GM23338 (cell line): ENCODE data around the gene CNNM2. TPM values are rescaled to one million over a fixed set of nuclear protein-coding genes. Genes with fewer than 3 reads are reported as not detected.

Experiments
- CREB1 ChIP-seq: fragments of 250-450 bp; sonication (Bioruptor Pico); IDR thresholded peaks from 2 replicates; pipeline ENCODE4 v1.5.0; 2020; ENCODE audit warnings: low read depth, mild to moderate bottlenecking, moderate library complexity
- ETS1 ChIP-seq: IDR thresholded peaks from 2 replicates; pipeline ENCODE4 v1.6.1; 2016; ENCODE audit warnings: antibody characterized with exemption
- EZH2 ChIP-seq: fragments of 200-600 bp; sonication (generic); IDR thresholded peaks from one replicate; pipeline ENCODE4 v1.8.0; 2017; ENCODE audit warnings: antibody characterized with exemption, mild to moderate bottlenecking, low read depth; ENCODE audit not compliant: unreplicated experiment
- JUNB ChIP-seq: IDR thresholded peaks from one replicate; pipeline ENCODE4 v1.6.1; 2016; ENCODE audit warnings: antibody characterized with exemption; ENCODE audit not compliant: unreplicated experiment
- POLR2AphosphoS5 ChIP-seq: IDR thresholded peaks from 2 replicates; pipeline ENCODE4 v1.6.1; 2016; ENCODE audit warnings: antibody characterized with exemption, low read depth
- STAT1 ChIP-seq: IDR thresholded peaks from one replicate; pipeline ENCODE4 v1.6.1; 2016; ENCODE audit warnings: antibody characterized with exemption; ENCODE audit not compliant: unreplicated experiment
- ZNF114 ChIP-seq: fragments of 250-450 bp; sonication (Bioruptor Pico); IDR thresholded peaks from 2 replicates; pipeline ENCODE4 v1.5.0; 2020; ENCODE audit warnings: mild to moderate bottlenecking, moderate library complexity
- ZNF331 ChIP-seq: fragments of 250-450 bp; sonication (Bioruptor Pico); IDR thresholded peaks from 2 replicates; pipeline ENCODE4 v1.5.0; 2020; ENCODE audit warnings: low read depth, mild to moderate bottlenecking, moderate library complexity
- ZNF462 ChIP-seq: fragments of 250-450 bp; sonication (Bioruptor Pico); IDR thresholded peaks from 2 replicates; pipeline ENCODE4 v1.5.0; 2020; ENCODE audit warnings: mild to moderate bottlenecking, moderate library complexity
- polyA plus RNA-seq: library from polyadenylated mRNA; unstranded; fragments of >200 nt; fragmentation: Nextera tagmentation; extraction: Ambion mirVana; gene quantifications from 2 replicates; pipeline ENCODE4 v1.2.1, GENCODE V29; 2016
- total RNA-seq: library from RNA; depleted of rRNA; stranded (reverse); fragments of >200 nt; shearing (Covaris generic); gene quantifications from 2 replicates; pipeline ENCODE4 v1.2.3, GENCODE V29; 2014
- TF ChIP-seq, protein P1 (sequence below): IDR thresholded peaks from one replicate; pipeline ENCODE4 v1.6.1; 2018; ENCODE audit warnings: antibody characterized with exemption; ENCODE audit not compliant: unreplicated experiment

The CNNM2 gene
- total and polyA plus RNA-seq, 2 experiments from 2014 or later, result 4.5 to 31.3 TPM

DNA sequence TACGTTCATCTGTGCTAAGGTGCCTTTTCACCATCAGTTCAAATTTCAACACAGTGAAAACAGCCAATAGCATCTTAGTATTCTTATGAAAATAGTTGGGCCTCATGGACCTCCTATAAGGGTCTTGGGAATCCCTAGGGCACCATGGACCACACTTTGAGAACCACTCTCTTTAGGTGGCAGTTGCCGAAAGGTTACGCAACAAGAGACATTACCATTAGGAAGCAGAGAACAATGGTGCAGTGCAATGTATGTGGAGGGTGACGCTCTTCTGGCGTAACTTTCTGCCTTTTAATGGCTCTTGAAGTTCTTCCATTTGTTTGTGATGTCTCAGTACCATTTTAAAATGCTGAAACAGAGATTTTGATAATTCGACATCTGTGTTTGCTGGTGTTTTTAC is 131.1 kb downstream of the CNNM2 start (continued):
- TF ChIP-seq ZNF462 (CRISPR knock-in tag) (no peak), ETS1 (no peak), ZNF331 (no peak), ZNF114 (CRISPR knock-in tag) (no peak), CREB1 (no peak), STAT1 (no peak), JUNB (no peak), POLR2AphosphoS5 (no peak), EZH2 (no peak)
- TF ChIP-seq, protein P1, sequence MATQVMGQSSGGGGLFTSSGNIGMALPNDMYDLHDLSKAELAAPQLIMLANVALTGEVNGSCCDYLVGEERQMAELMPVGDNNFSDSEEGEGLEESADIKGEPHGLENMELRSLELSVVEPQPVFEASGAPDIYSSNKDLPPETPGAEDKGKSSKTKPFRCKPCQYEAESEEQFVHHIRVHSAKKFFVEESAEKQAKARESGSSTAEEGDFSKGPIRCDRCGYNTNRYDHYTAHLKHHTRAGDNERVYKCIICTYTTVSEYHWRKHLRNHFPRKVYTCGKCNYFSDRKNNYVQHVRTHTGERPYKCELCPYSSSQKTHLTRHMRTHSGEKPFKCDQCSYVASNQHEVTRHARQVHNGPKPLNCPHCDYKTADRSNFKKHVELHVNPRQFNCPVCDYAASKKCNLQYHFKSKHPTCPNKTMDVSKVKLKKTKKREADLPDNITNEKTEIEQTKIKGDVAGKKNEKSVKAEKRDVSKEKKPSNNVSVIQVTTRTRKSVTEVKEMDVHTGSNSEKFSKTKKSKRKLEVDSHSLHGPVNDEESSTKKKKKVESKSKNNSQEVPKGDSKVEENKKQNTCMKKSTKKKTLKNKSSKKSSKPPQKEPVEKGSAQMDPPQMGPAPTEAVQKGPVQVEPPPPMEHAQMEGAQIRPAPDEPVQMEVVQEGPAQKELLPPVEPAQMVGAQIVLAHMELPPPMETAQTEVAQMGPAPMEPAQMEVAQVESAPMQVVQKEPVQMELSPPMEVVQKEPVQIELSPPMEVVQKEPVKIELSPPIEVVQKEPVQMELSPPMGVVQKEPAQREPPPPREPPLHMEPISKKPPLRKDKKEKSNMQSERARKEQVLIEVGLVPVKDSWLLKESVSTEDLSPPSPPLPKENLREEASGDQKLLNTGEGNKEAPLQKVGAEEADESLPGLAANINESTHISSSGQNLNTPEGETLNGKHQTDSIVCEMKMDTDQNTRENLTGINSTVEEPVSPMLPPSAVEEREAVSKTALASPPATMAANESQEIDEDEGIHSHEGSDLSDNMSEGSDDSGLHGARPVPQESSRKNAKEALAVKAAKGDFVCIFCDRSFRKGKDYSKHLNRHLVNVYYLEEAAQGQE, result no peak
